Inferior parietal cortex (tissue), 1 donor: ENCODE data around the gene SNX9.
"Not testable (repeated sequence)": the region's sequence is repeated elsewhere in the genome, so short reads cannot be mapped to it uniquely, and the experiment has no call there.

Experiments
- DNase-seq: peaks from one replicate; pipeline ENCODE4 v3.0.0-alpha.2; 2016; ENCODE audit errors: extremely low spot score

SNX9 gene

GRCh38 chr6:157831424-157832249 is 8.6 kb downstream of the SNX9 start:
- DNase-seq = no peak

DNA sequence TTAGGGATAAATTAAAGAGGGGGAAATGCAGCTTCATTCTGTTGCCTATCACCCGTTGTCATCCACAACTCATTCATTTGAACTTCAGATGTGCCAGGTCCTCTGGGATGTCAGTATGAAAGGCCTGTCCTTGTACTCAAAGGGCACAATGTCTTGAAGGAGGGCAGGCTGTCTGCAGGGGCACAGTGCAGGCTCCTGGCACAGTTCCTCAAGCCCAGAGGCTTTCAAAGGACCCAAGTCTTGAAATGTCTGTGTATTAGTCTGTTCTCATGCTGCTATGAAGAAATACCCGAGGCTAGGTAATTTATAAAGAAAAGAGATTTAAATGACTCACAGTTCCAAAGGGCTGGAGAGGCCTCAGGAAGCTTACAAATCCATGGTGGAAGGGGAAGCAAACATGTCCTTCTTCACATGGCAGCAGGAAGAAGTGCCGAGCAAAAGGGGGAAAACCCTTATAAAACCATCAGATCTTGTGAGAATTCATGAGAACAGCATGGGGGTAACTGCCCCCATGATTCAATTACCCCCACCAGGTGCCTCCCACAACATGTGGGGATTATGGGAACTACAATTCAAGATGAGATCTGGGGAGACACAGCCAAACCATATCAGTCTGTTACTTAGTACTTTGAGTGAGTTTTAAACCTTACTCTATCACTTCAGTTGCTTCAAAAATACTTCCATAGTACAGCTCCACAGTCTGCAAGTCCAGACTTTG is 9.4 kb downstream of the SNX9 start:
- no peak for DNase-seq

GRCh38 chr6:157834549-157834948 is 11.5 kb downstream of the SNX9 start:
- DNase-seq = no peak

- no peak for DNase-seq
Observed at GRCh38 chr6:157838718-157839430, 15.8 kb downstream of the SNX9 start.

DNA sequence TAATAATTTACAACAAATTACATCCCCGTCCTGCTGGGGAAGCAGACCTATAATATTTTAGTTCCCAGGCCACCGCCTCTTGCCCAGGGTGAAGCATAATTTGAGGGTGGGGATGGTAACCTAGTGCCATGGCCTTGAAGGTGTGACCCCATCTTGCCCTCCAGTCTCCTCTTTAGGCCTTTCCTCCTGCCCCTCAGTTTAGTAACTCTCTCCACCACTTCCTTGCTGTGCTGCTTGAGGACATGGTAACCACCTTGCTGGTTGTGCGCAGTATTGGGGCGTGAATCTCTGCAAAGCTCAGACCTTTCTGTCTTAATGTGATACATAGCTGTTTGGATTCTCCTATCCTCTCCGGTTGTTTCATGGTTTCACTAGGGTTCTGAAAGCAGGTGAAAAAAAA is 16.6 kb downstream of the SNX9 start:
- DNase-seq = no peak

DNA sequence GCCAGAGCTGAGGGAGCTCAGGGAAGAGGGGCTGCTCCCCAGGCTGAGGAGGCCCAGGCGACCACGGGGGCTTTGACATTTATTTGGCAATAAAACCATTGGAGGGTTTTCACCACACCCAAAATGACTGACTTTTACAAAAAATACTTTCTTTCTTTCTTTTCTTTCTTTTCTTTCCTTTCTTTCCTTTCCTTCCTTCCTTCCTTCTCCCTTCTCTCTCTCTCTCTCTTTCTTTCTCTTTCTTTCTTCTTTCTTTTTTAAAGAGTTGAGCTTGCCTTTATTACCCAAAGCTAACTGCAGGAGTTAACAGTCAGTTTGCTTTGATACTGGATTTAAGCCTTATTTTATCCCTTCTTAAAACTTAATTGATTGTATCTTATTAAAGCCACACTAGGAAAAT is 17.2 kb downstream of the SNX9 start:
- no peak for DNase-seq

DNA sequence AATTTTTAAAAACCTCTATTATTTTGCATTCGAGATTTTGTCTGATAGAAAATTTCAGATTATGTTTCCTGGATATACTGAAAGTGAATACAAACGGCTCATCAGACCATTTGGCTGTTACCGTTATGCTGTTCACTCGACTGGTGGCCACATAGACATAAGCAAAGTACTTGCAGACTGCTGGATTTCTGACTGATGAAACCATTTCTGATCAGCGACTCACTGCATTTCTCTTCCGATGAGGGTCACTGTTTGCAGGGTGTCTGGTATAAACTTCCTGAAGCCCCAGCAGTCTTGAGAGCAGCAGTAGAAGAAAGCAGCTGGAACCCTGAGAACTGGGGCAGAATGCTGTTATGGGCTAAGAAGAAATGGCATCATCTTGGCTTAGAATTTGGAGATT is 17.7 kb downstream of the SNX9 start:
- no peak for DNase-seq

DNA sequence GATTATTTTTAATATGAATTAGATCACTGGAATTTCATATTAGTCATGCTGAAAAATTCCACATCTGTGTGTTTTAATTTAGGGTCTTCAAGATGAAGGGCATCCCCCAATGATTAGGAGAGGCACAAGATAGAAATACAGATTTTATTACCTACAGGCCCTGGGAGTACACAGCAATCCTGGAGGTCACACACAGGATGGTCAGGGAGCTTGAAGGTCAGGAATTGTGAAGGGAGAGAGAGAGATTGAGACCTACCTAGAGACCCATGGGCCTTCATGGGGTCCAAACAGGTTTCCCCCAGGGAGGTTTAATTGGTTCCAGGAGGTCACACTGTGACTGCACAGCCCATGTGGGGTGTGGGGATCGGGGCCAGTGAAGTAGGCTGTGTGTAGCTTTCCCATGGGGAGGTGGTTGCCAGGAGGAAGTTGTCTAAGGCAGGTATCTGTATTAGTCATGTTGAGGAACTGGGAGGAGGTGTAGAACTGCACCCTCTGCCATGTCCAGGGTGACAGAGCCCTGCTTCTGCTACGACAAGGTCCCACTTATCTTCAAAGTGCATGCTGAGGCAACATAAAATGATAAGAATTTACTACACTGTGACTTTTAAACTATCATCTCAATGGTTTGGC is 18.3 kb downstream of the SNX9 start:
- DNase-seq = no peak

DNA sequence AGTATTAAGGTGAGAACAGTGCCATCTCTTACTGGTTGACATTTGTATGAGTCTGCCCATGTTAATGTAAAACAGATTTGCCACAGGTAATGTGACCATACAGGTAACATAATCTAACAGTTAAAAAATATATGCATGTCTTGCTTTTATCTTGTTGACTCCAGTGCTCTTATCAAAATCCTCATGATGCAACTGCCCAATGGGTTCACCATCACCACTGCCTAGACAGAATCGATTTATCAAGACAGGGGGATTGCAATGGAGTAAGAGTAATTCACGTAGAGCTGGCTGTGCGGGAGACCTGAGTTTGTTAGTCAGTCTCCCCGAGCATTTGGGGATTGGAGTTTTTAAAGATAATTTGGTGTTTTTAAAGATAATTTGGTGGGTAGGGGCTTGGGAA is 19.2 kb downstream of the SNX9 start:
- DNase-seq = no peak

DNA sequence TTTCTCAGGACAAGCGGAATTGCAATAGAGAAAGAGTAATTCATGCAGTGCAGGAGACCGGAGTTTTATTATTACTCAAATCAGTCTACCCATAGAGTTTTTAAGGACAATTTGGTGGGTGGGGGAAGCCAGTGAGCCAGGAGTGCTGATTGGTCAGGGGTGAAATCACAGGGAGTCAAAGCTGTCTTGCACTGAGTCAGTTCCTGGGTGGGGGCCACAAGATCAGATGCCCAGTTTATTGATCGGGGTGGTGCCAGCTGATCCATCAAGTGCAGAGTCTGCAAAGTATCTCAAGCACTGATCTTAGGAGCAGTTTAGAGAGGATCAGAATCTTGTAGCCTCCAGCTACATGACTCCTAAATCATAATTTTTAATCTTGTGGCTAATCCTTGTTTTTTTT is 21.1 kb downstream of the SNX9 start:
- DNase-seq = not testable (repeated sequence)

DNA sequence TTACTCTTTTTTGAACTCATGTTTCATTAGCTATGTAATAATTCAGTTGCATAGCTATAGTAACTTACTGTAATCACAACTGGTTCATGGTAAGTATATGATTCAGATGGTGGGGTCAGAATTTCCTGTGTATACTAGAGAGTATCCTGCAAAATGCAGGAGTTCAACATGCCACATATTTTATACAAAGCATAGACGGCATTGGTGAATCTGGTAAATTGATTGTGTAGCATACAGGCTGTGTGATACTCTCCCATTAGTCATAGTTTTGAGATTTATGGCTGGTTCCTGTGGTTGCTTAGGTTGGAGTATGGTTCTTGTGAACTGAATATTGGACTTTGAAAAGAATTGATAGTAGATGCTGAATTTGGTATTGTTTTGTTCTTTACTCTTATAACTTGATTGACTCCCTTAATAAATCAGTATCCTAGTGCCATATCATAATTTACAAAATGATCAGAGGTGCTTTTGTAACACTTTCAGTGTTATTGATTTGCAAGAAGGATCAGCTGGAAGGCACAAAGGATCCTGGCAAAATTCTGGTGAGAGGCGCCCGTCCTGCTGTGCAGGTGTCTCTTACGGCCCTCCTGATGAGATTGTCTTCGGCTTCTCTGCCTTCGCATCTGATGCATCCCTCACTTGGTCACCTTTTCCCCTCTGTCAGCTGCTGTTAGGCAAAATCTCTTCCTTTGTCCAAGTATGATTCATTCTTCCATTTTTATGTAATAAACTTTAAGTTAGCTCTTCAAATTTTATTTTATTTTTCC is 22.6 kb downstream of the SNX9 start:
- DNase-seq = no peak

- DNase-seq = no peak
Observed at GRCh38 chr6:157847846-157848245, 24.8 kb downstream of the SNX9 start.

DNA sequence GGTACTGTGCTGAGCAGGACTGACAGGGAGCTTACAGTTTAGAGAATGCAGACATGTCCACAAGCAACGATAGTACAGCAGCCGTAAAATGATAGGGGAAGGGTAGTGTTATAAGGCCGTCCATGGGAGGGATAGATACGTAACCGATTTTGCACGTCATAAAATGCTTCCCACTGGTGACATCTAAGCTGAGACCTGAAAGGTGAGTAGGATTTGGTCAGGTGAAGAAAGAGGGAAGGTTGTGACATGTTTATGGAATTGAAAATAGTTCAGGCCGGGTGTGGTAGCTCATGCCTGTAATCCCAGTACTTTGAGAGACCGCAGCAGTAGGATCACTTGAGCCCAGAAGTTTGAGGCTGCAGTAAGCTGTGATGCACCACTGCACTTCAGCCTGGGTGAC is 25.6 kb downstream of the SNX9 start:
- DNase-seq = no peak

DNA sequence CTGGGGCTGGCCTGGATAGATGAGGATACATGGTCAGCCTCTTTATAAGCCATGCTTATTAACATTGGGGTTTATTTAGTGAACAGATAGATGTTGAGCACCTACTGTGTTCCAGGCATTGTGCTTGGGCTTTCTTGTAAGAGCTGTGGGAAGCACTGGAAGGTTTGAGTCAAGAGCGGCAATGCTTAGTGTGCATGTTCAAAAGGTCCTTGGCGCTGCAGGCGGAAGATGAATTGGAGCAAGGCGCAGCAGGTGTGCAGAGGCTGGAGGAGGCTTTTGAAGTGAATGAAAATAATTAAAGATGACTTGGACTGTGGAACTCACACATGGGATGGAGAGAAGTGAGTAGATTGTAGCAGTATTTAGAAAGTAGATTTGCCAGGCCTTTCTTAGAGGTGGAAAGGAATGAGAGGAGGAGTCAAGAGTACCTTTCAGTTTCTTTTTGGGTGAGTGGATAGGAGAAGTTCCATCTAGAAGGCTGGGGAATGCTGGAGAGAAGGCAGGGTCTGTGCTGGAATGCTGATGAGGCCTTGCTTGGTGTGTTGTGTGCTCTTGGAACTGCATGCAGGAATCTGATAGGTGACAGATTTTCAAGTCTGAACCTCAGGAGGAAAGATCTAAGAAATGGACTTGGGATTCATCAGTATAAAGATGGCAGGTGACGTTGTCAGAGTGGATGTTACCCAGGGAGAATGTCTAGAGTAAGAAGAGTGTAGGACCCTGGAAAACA is 26.4 kb downstream of the SNX9 start:
- no peak for DNase-seq

DNA sequence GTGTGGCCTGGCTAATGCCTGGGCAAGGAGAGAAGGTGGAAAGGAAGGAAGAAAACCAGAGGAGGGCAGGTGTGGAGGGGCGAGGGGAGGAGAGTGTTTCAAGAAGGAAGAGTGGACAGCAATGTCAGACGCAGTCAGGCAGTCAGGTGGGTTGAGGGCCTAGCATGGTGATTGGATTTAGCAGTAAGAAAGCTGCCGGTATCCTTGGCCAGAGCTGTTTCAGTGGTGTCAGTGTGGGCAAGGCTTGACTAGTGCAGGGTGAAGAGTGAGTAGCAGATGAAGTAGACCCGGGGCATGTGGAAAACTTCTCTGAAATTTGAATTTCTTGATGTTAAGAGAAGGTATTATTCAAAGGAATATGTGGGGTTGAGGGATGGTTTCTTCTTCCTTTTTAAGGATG is 27.0 kb downstream of the SNX9 start:
- DNase-seq = no peak

DNA sequence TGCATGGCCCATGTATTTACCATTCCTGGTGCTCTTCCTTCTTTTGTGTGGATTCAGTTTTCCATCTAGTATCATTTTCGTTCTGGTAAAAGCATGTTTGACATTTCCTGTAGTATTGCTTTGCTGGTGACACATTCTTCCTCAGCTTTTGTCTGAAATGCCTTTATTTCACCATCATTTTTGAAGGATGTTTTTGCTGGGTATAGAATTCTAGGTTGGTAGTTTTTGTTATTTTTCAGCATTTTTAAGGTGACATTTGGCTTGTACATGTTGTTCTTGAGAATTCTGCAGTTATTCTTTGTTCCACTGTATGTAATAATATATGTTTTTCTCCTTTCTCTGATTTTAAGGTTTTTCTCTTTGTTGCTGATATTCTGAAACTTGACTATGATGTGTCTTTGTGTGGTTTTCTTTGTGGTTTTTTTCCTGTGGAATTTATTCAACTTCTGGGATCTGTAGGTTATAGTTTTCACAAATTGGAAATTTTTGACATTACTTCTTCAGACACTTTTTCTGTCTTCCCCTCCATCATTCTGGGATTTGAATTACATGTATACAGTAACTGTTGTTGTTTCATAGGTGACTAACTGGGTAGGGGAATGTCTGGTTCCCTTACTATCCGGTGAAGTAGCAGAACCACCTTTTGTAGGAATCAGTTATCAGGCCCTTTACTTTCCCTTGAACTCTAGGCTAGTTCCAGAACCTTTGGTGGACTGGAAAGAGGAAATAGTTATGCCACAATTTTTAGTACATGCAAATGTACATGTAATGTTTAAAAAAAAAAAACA is 30.2 kb downstream of the SNX9 start:
- no peak for DNase-seq

- no peak for DNase-seq
Observed at GRCh38 chr6:157853902-157854502, 31.0 kb downstream of the SNX9 start.

- DNase-seq = no peak
Observed at GRCh38 chr6:157855325-157855724, 32.3 kb downstream of the SNX9 start.

DNA sequence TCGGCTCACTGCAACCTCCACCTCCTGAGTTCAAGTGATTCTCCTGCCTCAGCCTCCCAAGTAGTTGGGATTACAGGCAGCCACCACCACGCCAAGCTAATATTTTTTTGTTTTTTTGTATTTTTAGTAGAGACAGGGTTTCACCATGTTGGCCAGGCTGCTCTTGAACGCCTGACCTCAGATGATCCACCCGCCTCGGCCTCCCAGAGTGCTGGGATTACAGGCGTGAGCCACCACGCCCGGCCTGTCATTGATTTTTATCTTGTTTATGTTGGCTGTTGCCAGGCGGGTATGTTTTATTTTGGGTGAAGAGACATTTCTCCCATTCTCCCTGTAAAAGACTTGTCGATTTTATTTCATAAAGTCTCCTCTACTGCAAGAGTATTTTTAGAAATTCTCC is 32.8 kb downstream of the SNX9 start:
- not testable (repeated sequence) for DNase-seq

DNA sequence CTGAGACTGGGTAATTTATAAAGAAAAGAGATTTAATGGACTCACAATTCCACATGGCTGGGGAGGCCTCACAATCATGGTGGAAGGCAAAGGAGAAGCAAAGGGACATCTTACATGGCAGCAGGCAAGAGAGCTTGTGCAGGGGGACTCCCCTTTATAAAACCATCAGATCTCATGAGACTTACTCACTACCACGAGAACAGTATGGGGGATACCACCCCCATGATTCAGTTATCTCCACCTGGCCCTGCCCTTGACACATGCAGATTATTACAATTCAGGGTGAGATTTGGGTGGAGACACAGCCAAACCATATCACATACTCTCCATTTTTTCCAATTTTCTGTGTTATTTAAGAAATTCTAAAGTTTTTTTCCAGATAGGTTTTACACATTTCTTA is 35.6 kb downstream of the SNX9 start:
- DNase-seq = not testable (repeated sequence)
